Measurements from ENCODE around the gene CDKN2B. TPM values are rescaled to one million over a fixed set of nuclear protein-coding genes. Genes with fewer than 3 reads are reported as not detected.
A peak's percentile ranks its signal among the peaks of the same experiment; 100 is the strongest.
"Not testable (repeated sequence)": the region's sequence is repeated elsewhere in the genome, so short reads cannot be mapped to it uniquely, and the experiment has no call there.

Gene CDKN2B
- total RNA-seq, 1 donor from 2014 or later: 1.8 TPM

DNA sequence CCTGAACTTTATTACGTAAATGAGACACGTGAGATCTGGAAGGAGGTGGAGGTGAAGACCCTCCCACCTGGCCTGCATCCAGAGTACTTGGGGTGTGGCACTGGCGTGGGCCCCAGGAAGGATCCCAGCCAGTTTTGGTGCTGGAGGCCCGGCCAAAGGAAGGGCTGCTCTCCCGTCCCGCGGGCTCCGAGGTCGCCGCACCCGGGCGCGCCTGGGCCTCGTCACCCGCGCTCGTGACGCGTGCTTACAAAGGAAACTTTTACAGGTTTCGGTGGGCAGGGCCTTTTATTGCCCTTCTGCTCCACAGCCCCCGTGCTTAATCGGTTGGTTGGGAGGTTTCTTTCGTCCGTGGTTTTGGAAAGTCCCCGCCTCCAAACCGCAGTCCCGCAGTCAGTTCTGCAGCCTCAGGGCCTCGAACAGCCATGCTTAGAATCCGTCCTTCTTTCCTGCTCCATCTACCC is 44.1 kb downstream of the CDKN2B start:
- H3K9me3 Mint-ChIP-seq (ENCODE audit: unreplicated experiment): no peaks in the 10 kb centered on the region
- peak overlapping the region; percentile 59 for H3K4me3 Mint-ChIP-seq (ENCODE audit: unreplicated experiment)
- DNase-seq (ENCODE audit: low spot score): peak; percentile 16
- peaks cover 3% of the 10 kb centered on the region for H3K36me3 Mint-ChIP-seq (ENCODE audit: low read depth, unreplicated experiment)
- H3K4me1 Mint-ChIP-seq (ENCODE audit: unreplicated experiment): peaks cover 8% of the 10 kb centered on the region
- H3K27ac Mint-ChIP-seq (ENCODE audit: unreplicated experiment): no peak overlapping the region
- H3K27me3 Mint-ChIP-seq (ENCODE audit: unreplicated experiment): peaks cover 26% of the 10 kb centered on the region
- TF ChIP-seq, protein P1, sequence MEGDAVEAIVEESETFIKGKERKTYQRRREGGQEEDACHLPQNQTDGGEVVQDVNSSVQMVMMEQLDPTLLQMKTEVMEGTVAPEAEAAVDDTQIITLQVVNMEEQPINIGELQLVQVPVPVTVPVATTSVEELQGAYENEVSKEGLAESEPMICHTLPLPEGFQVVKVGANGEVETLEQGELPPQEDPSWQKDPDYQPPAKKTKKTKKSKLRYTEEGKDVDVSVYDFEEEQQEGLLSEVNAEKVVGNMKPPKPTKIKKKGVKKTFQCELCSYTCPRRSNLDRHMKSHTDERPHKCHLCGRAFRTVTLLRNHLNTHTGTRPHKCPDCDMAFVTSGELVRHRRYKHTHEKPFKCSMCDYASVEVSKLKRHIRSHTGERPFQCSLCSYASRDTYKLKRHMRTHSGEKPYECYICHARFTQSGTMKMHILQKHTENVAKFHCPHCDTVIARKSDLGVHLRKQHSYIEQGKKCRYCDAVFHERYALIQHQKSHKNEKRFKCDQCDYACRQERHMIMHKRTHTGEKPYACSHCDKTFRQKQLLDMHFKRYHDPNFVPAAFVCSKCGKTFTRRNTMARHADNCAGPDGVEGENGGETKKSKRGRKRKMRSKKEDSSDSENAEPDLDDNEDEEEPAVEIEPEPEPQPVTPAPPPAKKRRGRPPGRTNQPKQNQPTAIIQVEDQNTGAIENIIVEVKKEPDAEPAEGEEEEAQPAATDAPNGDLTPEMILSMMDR (IDR thresholded peaks at IDR 0.05; ENCODE audit: unreplicated experiment): no peak

GRCh38 chr9:21961569-21961968 is 47.5 kb downstream of the CDKN2B start:
- TF ChIP-seq, protein P1 (IDR thresholded peaks at IDR 0.05; ENCODE audit: unreplicated experiment): no peak
- peaks cover 8% of the 10 kb centered on the region for H3K27me3 Mint-ChIP-seq (ENCODE audit: unreplicated experiment)
- no peaks in the 10 kb centered on the region for H3K4me1 Mint-ChIP-seq (ENCODE audit: unreplicated experiment)
- DNase-seq (ENCODE audit: low spot score): no peak
- no peak overlapping the region for H3K4me3 Mint-ChIP-seq (ENCODE audit: unreplicated experiment)
- H3K9me3 Mint-ChIP-seq (ENCODE audit: unreplicated experiment): no peaks in the 10 kb centered on the region
- H3K36me3 Mint-ChIP-seq (ENCODE audit: low read depth, unreplicated experiment): peaks cover 3% of the 10 kb centered on the region
- no peak overlapping the region for H3K27ac Mint-ChIP-seq (ENCODE audit: unreplicated experiment)

- DNase-seq (ENCODE audit: low spot score); H3K36me3 Mint-ChIP-seq (ENCODE audit: low read depth, unreplicated experiment); H3K27ac Mint-ChIP-seq (ENCODE audit: unreplicated experiment); H3K9me3 Mint-ChIP-seq (ENCODE audit: unreplicated experiment); H3K27me3 Mint-ChIP-seq (ENCODE audit: unreplicated experiment); H3K4me1 Mint-ChIP-seq (ENCODE audit: unreplicated experiment); H3K4me3 Mint-ChIP-seq (ENCODE audit: unreplicated experiment): not testable (repeated sequence)
Measured at GRCh38 chr9:21959268-21959667, 49.8 kb downstream of the CDKN2B start.

DNA sequence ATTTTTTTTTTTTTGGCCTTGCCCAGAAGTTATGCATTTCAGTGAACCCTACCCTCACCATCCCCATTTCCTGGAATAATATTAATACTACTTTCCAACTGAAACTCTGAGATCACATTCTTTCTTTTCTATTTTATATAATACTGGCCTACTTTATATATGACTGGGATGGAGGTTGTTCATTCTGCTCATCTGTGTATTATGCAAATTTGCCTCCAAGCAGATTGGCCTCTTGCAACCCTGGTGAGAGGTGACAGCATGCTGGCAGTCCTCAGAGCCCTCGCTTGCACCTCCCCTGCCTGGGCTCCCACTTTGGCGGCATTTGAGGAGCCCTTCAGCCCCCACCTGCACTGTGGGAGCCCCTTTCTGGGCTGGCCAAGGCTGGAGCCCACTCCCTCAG is 50.3 kb downstream of the CDKN2B start:
- TF ChIP-seq, protein P1 (IDR thresholded peaks at IDR 0.05; ENCODE audit: unreplicated experiment): no peak
- Mint-ChIP-seq H3K27me3 (ENCODE audit: unreplicated experiment) (peaks cover 2% of the 10 kb centered on the region), H3K4me3 (ENCODE audit: unreplicated experiment) (no peak overlapping the region), H3K36me3 (ENCODE audit: low read depth, unreplicated experiment) (peaks cover 3% of the 10 kb centered on the region), H3K9me3 (ENCODE audit: unreplicated experiment) (no peaks in the 10 kb centered on the region), H3K27ac (ENCODE audit: unreplicated experiment) (no peak overlapping the region), H3K4me1 (ENCODE audit: unreplicated experiment) (no peaks in the 10 kb centered on the region)
- no peak for DNase-seq (ENCODE audit: low spot score)

Other genes with a start within 250 kb of the CDKN2B start
- 37.2 TPM for gene MTAP, start 206.7 kb downstream of the CDKN2B start, total RNA-seq (ENCODE audit: unreplicated experiment)
- not detected for gene CDKN2A, start 14.9 kb downstream of the CDKN2B start, total RNA-seq (ENCODE audit: unreplicated experiment)
- gene CDKN2B-AS1, start 14.5 kb downstream of the CDKN2B start, total RNA-seq (ENCODE audit: unreplicated experiment): 0.36 TPM

All from endothelial cell (in vitro differentiated cells).